AG10803 (cell line): ENCODE data around the gene TULP1.
"Not testable (repeated sequence)": the region's sequence is repeated elsewhere in the genome, so short reads cannot be mapped to it uniquely, and the experiment has no call there.

ENCODE experiments used
- DNase-seq: peaks from one replicate; pipeline ENCODE4 v3.0.0; 2010; ENCODE audit warnings: low read depth
- H3K4me3 ChIP-seq: 2 replicates; pipeline ENCODE4 v1.5.1; 2011; ENCODE audit warnings: mild to moderate bottlenecking, low read length, control low read depth
- CTCF ChIP-seq: conservative IDR thresholded peaks from 2 replicates; pipeline ENCODE4 v1.5.1; 2011; ENCODE audit warnings: mild to moderate bottlenecking, low read length, control low read depth, inconsistent platforms

TULP1 gene

GRCh38 chr6:35552285-35552917 is 39.7 kb upstream of the TULP1 start:
- peak; percentile 11 for DNase-seq
- no peak overlapping the region for H3K4me3 ChIP-seq
- TF ChIP-seq CTCF, result peak; percentile 73

GRCh38 chr6:35550437-35550836 is 37.7 kb upstream of the TULP1 start:
- no peak overlapping the region for H3K4me3 ChIP-seq
- TF ChIP-seq CTCF, result no peak
- no peak for DNase-seq

- no peak overlapping the region for H3K4me3 ChIP-seq
- TF ChIP-seq CTCF, result no peak
- no peak for DNase-seq
These were observed 35.0 kb upstream of the TULP1 start for GRCh38 chr6:35547676-35548075.

- no peak overlapping the region for H3K4me3 ChIP-seq
- no peak for DNase-seq
- TF ChIP-seq CTCF, result no peak
These were observed 32.2 kb upstream of the TULP1 start for GRCh38 chr6:35544769-35545361.

GRCh38 chr6:35543459-35544193 is 30.9 kb upstream of the TULP1 start:
- TF ChIP-seq CTCF, result no peak
- no peak overlapping the region for H3K4me3 ChIP-seq
- DNase-seq, result no peak

GRCh38 chr6:35541836-35542235 is 29.1 kb upstream of the TULP1 start:
- no peak for DNase-seq
- no peak overlapping the region for H3K4me3 ChIP-seq
- TF ChIP-seq CTCF, result no peak

GRCh38 chr6:35539223-35539622 is 26.5 kb upstream of the TULP1 start:
- no peak for TF ChIP-seq CTCF
- H3K4me3 ChIP-seq, result no peak overlapping the region
- no peak for DNase-seq

- not testable (repeated sequence) for DNase-seq
These were observed 23.2 kb upstream of the TULP1 start for GRCh38 chr6:35535847-35536246.

More at GRCh38 chr6:35535847-35536246, 23.2 kb upstream of the TULP1 start:
- not testable (repeated sequence) for H3K4me3 ChIP-seq
